WTC11 (cell line): ENCODE data around the gene TTLL9.

Source experiments
- ATF1 ChIP-seq: sonication (generic); formaldehyde crosslinking; IDR thresholded peaks from 2 replicates; pipeline ENCODE4 v1.8.1; 2023; ENCODE audit warnings: mild to moderate bottlenecking, moderate library complexity, missing genetic modification reagents
- CTCF ChIP-seq: fragments of 200-600 bp; IDR thresholded peaks from 2 replicates; pipeline ENCODE4 v1.8.0; 2022; ENCODE audit warnings: antibody characterized with exemption
- KAT7 ChIP-seq: sonication (generic); formaldehyde crosslinking; IDR thresholded peaks from 2 replicates; pipeline ENCODE4 v1.8.1; 2023; ENCODE audit warnings: missing genetic modification reagents, mild to moderate bottlenecking, borderline replicate concordance
- MAX ChIP-seq: sonication (generic); formaldehyde crosslinking; IDR thresholded peaks from 2 replicates; pipeline ENCODE4 v1.8.0; 2022; ENCODE audit warnings: mild to moderate bottlenecking, missing genetic modification reagents
- ZNF138 ChIP-seq: sonication (generic); formaldehyde crosslinking; conservative IDR thresholded peaks from 2 replicates; pipeline ENCODE4 v1.8.1; 2022; ENCODE audit warnings: mild to moderate bottlenecking, moderate library complexity, missing genetic modification reagents
- ZNF512 ChIP-seq: sonication (generic); formaldehyde crosslinking; IDR thresholded peaks from 2 replicates; pipeline ENCODE4 v1.8.1; 2022; ENCODE audit warnings: missing genetic modification reagents, borderline replicate concordance

DNA sequence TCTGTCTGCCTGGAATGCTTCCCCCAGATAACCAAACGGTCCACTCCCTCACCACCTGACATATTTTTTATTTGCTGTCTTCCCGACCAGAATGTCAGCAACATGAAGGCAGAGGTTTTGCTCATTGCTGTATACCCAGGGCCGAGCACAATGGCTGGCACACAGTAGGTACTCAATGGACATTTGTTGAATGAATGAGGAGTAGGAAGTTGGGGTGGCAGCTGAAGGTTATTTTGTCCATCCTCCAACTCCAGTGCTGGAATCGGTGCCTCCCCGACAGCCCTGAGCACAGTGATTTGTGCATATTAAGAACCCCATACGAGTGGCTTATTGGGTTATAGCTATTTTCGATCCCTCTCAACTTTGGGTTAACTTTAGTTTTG, 10.4 kb upstream of the TTLL9 start:
- TF ChIP-seq CTCF (no peak), MAX (CRISPR knock-in tag) (no peak), ATF1 (CRISPR knock-in tag) (no peak), ZNF138 (CRISPR knock-in tag) (no peak), KAT7 (CRISPR knock-in tag) (no peak), ZNF512 (no peak)
